GM18517 (cell line): ENCODE results near the gene STK33.
A peak's percentile ranks its signal among the peaks of the same experiment; 100 is the strongest.

ENCODE experiments used
- ATAC-seq: cut with Tn5 transposase; IDR thresholded peaks from one replicate; pipeline ENCODE4 v1.9.1; 2021; ENCODE audit warnings: mild to moderate bottlenecking, moderate library complexity; ENCODE audit not compliant: unreplicated experiment

Gene STK33

GRCh38 chr11:8593935-8594909 lies at the start of gene STK33:
STK33 (minus strand) TSS chr11:8594228; CDS start chr11:8474905, 119,323 bp downstream.
- peak; percentile 82 for ATAC-seq

GRCh38 chr11:8642196-8642841 lies 48.3 kb upstream of the STK33 start:
- no peak for ATAC-seq

GRCh38 chr11:8641332-8641731 lies 47.3 kb upstream of the STK33 start:
- ATAC-seq, result no peak

- no peak for ATAC-seq
Measured at GRCh38 chr11:8640267-8640906, 46.4 kb upstream of the STK33 start.

GRCh38 chr11:8639655-8640054 lies 45.6 kb upstream of the STK33 start:
- no peak for ATAC-seq

GRCh38 chr11:8638300-8638699 lies 44.3 kb upstream of the STK33 start:
- no peak for ATAC-seq

- ATAC-seq, result no peak
Measured at GRCh38 chr11:8636127-8636526, 42.1 kb upstream of the STK33 start.

- ATAC-seq, result no peak
Measured at GRCh38 chr11:8634498-8634897, 40.5 kb upstream of the STK33 start.

- ATAC-seq, result no peak
Measured at GRCh38 chr11:8631395-8632118, 37.5 kb upstream of the STK33 start.

- ATAC-seq, result no peak
Measured at GRCh38 chr11:8624698-8625097, 30.7 kb upstream of the STK33 start.

- no peak for ATAC-seq
Measured at GRCh38 chr11:8621147-8621546, 27.1 kb upstream of the STK33 start.

- ATAC-seq, result no peak
Measured at GRCh38 chr11:8617063-8617462, 23.0 kb upstream of the STK33 start.

- no peak for ATAC-seq
Measured at GRCh38 chr11:8615291-8616032, 21.4 kb upstream of the STK33 start.

GRCh38 chr11:8614497-8614896 lies 20.5 kb upstream of the STK33 start:
- no peak for ATAC-seq

- ATAC-seq, result no peak
Measured at GRCh38 chr11:8613036-8613435, 19.0 kb upstream of the STK33 start.

- ATAC-seq, result no peak
Measured at GRCh38 chr11:8612522-8612921, 18.5 kb upstream of the STK33 start.

GRCh38 chr11:8610532-8611116 lies 16.6 kb upstream of the STK33 start:
- ATAC-seq, result no peak

- no peak for ATAC-seq
Measured at GRCh38 chr11:8608652-8609051, 14.6 kb upstream of the STK33 start.

- no peak for ATAC-seq
Measured at GRCh38 chr11:8605971-8606563, 12.0 kb upstream of the STK33 start.
